Measurements from ENCODE around the gene MAP1LC3B.

The MAP1LC3B gene

GRCh38 chr16:87391950-87392820 is at the start of gene MAP1LC3B:
TSS of gene MAP1LC3B (plus strand) at chr16:87392336. CDS start at chr16:87392428, 92 bp downstream.
- Histone ChIP-seq H3K9ac (ENCODE audit: low read depth in 1 of 2, low read length in 2 of 2) (peak within 1 kb of the TSS; percentile 89 to 99), H3K4me3 (ENCODE audit: low read length in 2 of 2) (peak within 1 kb of the TSS; percentile 79 to 93), H3K27me3 (ENCODE audit: control insufficient read depth in 2 of 2, insufficient read depth in 2 of 2, low read length in 2 of 2) (no peaks in the 10 kb centered on the region), H3K27ac (ENCODE audit: low read depth in 2 of 2, low read length in 2 of 2) (peak within 1 kb of the TSS; percentile 98 to 99), H3K36me3 (ENCODE audit: control insufficient read depth in 2 of 2, insufficient read depth in 2 of 2, low read length in 2 of 2) (no peaks in the 10 kb centered on the region), H3K4me1 (ENCODE audit: control insufficient read depth in 2 of 2, insufficient read depth in 2 of 2, low read length in 2 of 2) (peaks cover 36% of the 10 kb centered on the region in 2 donors), H3K9me3 (ENCODE audit: control insufficient read depth in 2 of 2, low read length in 2 of 2) (no peaks in the 10 kb centered on the region)

- no peaks in the 10 kb centered on the region for H3K9me3 ChIP-seq (ENCODE audit: control insufficient read depth in 2 of 2, low read length in 2 of 2)
- peaks cover 47 to 50% of the 10 kb centered on the region in 2 donors for H3K36me3 ChIP-seq (ENCODE audit: control insufficient read depth in 2 of 2, insufficient read depth in 2 of 2, low read length in 2 of 2)
- H3K27ac ChIP-seq (ENCODE audit: low read depth in 2 of 2, low read length in 2 of 2), result no peak overlapping the region
- H3K9ac ChIP-seq (ENCODE audit: low read depth in 1 of 2, low read length in 2 of 2), result no peak overlapping the region
- peaks cover 0 to 7% of the 10 kb centered on the region in 2 donors for H3K4me1 ChIP-seq (ENCODE audit: control insufficient read depth in 2 of 2, insufficient read depth in 2 of 2, low read length in 2 of 2)
- H3K4me3 ChIP-seq (ENCODE audit: low read length in 2 of 2), result no peak overlapping the region
- H3K27me3 ChIP-seq (ENCODE audit: control insufficient read depth in 2 of 2, insufficient read depth in 2 of 2, low read length in 2 of 2), result no peaks in the 10 kb centered on the region
These were observed 49.6 kb upstream of the MAP1LC3B start for GRCh38 chr16:87342504-87342903.

GRCh38 chr16:87342978-87343752 is 49.0 kb upstream of the MAP1LC3B start:
- no peak overlapping the region for H3K4me3 ChIP-seq (ENCODE audit: low read length in 2 of 2)
- peaks cover 0 to 7% of the 10 kb centered on the region in 2 donors for H3K4me1 ChIP-seq (ENCODE audit: control insufficient read depth in 2 of 2, insufficient read depth in 2 of 2, low read length in 2 of 2)
- H3K27ac ChIP-seq (ENCODE audit: low read depth in 2 of 2, low read length in 2 of 2), result no peak overlapping the region
- no peaks in the 10 kb centered on the region for H3K9me3 ChIP-seq (ENCODE audit: control insufficient read depth in 2 of 2, low read length in 2 of 2)
- no peaks in the 10 kb centered on the region for H3K27me3 ChIP-seq (ENCODE audit: control insufficient read depth in 2 of 2, insufficient read depth in 2 of 2, low read length in 2 of 2)
- peaks cover 46 to 51% of the 10 kb centered on the region in 2 donors for H3K36me3 ChIP-seq (ENCODE audit: control insufficient read depth in 2 of 2, insufficient read depth in 2 of 2, low read length in 2 of 2)
- H3K9ac ChIP-seq (ENCODE audit: low read depth in 1 of 2, low read length in 2 of 2), result no peak overlapping the region

- H3K9ac ChIP-seq (ENCODE audit: low read depth in 1 of 2, low read length in 2 of 2), result no peak overlapping the region
- no peak overlapping the region for H3K4me3 ChIP-seq (ENCODE audit: low read length in 2 of 2)
- no peaks in the 10 kb centered on the region for H3K27me3 ChIP-seq (ENCODE audit: control insufficient read depth in 2 of 2, insufficient read depth in 2 of 2, low read length in 2 of 2)
- peaks cover 41 to 51% of the 10 kb centered on the region in 2 donors for H3K36me3 ChIP-seq (ENCODE audit: control insufficient read depth in 2 of 2, insufficient read depth in 2 of 2, low read length in 2 of 2)
- no peak overlapping the region for H3K27ac ChIP-seq (ENCODE audit: low read depth in 2 of 2, low read length in 2 of 2)
- no peaks in the 10 kb centered on the region for H3K9me3 ChIP-seq (ENCODE audit: control insufficient read depth in 2 of 2, low read length in 2 of 2)
- H3K4me1 ChIP-seq (ENCODE audit: control insufficient read depth in 2 of 2, insufficient read depth in 2 of 2, low read length in 2 of 2), result peaks cover 0 to 7% of the 10 kb centered on the region in 2 donors
These were observed 48.4 kb upstream of the MAP1LC3B start for GRCh38 chr16:87343753-87344050.

- Histone ChIP-seq H3K4me1 (ENCODE audit: control insufficient read depth in 2 of 2, insufficient read depth in 2 of 2, low read length in 2 of 2) (peaks cover 0 to 7% of the 10 kb centered on the region in 2 donors), H3K4me3 (ENCODE audit: low read length in 2 of 2) (no peak overlapping the region), H3K9ac (ENCODE audit: low read depth in 1 of 2, low read length in 2 of 2) (no peak overlapping the region), H3K27ac (ENCODE audit: low read depth in 2 of 2, low read length in 2 of 2) (peak overlapping the region in 1 of 2 donors; percentile 1), H3K36me3 (ENCODE audit: control insufficient read depth in 2 of 2, insufficient read depth in 2 of 2, low read length in 2 of 2) (peaks cover 35 to 47% of the 10 kb centered on the region in 2 donors), H3K9me3 (ENCODE audit: control insufficient read depth in 2 of 2, low read length in 2 of 2) (no peaks in the 10 kb centered on the region), H3K27me3 (ENCODE audit: control insufficient read depth in 2 of 2, insufficient read depth in 2 of 2, low read length in 2 of 2) (no peaks in the 10 kb centered on the region)
These were observed 47.8 kb upstream of the MAP1LC3B start for GRCh38 chr16:87344165-87344930.

- H3K4me3 ChIP-seq (ENCODE audit: low read length in 2 of 2), result no peak overlapping the region
- no peaks in the 10 kb centered on the region for H3K27me3 ChIP-seq (ENCODE audit: control insufficient read depth in 2 of 2, insufficient read depth in 2 of 2, low read length in 2 of 2)
- H3K9ac ChIP-seq (ENCODE audit: low read depth in 1 of 2, low read length in 2 of 2), result no peak overlapping the region
- H3K36me3 ChIP-seq (ENCODE audit: control insufficient read depth in 2 of 2, insufficient read depth in 2 of 2, low read length in 2 of 2), result peaks cover 31 to 47% of the 10 kb centered on the region in 2 donors
- no peaks in the 10 kb centered on the region for H3K9me3 ChIP-seq (ENCODE audit: control insufficient read depth in 2 of 2, low read length in 2 of 2)
- H3K4me1 ChIP-seq (ENCODE audit: control insufficient read depth in 2 of 2, insufficient read depth in 2 of 2, low read length in 2 of 2), result peaks cover 0 to 7% of the 10 kb centered on the region in 2 donors
- peak overlapping the region; percentile 20 to 48 for H3K27ac ChIP-seq (ENCODE audit: low read depth in 2 of 2, low read length in 2 of 2)
These were observed 47.1 kb upstream of the MAP1LC3B start for GRCh38 chr16:87344931-87345631.

GRCh38 chr16:87345726-87346424 is 46.3 kb upstream of the MAP1LC3B start:
- Histone ChIP-seq H3K36me3 (ENCODE audit: control insufficient read depth in 2 of 2, insufficient read depth in 2 of 2, low read length in 2 of 2) (peaks cover 31 to 48% of the 10 kb centered on the region in 2 donors), H3K9ac (ENCODE audit: low read depth in 1 of 2, low read length in 2 of 2) (no peak overlapping the region), H3K4me1 (ENCODE audit: control insufficient read depth in 2 of 2, insufficient read depth in 2 of 2, low read length in 2 of 2) (peaks cover 0 to 10% of the 10 kb centered on the region in 2 donors), H3K27ac (ENCODE audit: low read depth in 2 of 2, low read length in 2 of 2) (peak overlapping the region; percentile 20 to 48), H3K9me3 (ENCODE audit: control insufficient read depth in 2 of 2, low read length in 2 of 2) (no peaks in the 10 kb centered on the region), H3K27me3 (ENCODE audit: control insufficient read depth in 2 of 2, insufficient read depth in 2 of 2, low read length in 2 of 2) (no peaks in the 10 kb centered on the region), H3K4me3 (ENCODE audit: low read length in 2 of 2) (no peak overlapping the region)

- H3K36me3 ChIP-seq (ENCODE audit: control insufficient read depth in 2 of 2, insufficient read depth in 2 of 2, low read length in 2 of 2), result peaks cover 31 to 44% of the 10 kb centered on the region in 2 donors
- H3K27me3 ChIP-seq (ENCODE audit: control insufficient read depth in 2 of 2, insufficient read depth in 2 of 2, low read length in 2 of 2), result no peaks in the 10 kb centered on the region
- no peak overlapping the region for H3K9ac ChIP-seq (ENCODE audit: low read depth in 1 of 2, low read length in 2 of 2)
- H3K27ac ChIP-seq (ENCODE audit: low read depth in 2 of 2, low read length in 2 of 2), result no peak overlapping the region
- no peak overlapping the region for H3K4me3 ChIP-seq (ENCODE audit: low read length in 2 of 2)
- no peaks in the 10 kb centered on the region for H3K9me3 ChIP-seq (ENCODE audit: control insufficient read depth in 2 of 2, low read length in 2 of 2)
- peaks cover 0 to 10% of the 10 kb centered on the region in 2 donors for H3K4me1 ChIP-seq (ENCODE audit: control insufficient read depth in 2 of 2, insufficient read depth in 2 of 2, low read length in 2 of 2)
These were observed 45.5 kb upstream of the MAP1LC3B start for GRCh38 chr16:87346517-87347060.

All from mucosa of rectum (tissue), 2 donors.